Activated CD4-positive, alpha-beta T cell treated with anti-CD3 and anti-CD28 coated beads, Interleukin-2, Interleukin-6, amounts not matched to agents 100 ng/mL and 50 ng/mL, durations not matched to agents 16 hours and 8 hours (primary cell): ENCODE measurements around the gene NYAP2.

Experiments used
- DNase-seq: peaks from one replicate; pipeline ENCODE4 v3.0.0-alpha.2; 2020

The NYAP2 gene

DNA sequence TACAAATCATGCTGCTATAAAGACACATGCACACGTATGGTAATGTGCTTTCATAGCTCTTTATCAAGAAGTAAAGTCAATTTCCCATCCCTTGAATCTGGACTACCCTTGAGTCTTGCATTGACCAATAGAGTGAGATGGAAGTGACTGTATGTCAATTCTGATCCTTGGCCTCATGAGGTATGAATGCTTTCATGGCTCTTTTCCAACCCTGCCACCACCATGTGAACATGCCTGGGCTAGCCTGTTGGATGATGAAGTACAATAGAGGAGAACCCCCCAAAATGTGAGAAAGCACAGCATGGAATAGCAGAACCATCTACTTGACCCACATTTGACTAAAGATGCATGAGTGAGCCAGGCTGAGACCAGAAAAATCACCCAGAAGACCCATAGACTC lies 237.0 kb downstream of the NYAP2 start:
- no peak for DNase-seq

DNA sequence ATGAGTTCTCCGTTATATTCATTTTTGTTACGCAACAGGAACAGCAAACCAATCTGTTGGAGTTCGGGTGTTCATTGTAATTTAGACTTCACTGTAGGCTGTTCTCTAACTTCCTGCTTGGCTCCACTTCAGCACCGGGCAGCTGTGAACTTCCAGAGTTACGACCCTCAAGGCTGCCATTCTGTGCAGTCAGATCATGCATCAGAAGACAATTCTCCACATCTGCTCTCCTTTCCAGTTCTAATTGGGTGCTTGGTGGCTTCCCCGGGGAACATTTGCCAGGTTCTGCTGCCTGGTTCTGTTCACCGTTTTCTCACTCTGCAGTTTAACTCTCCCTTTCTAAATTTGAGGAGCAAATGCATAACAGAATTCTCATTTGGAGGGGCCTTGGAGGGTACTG lies 237.7 kb downstream of the NYAP2 start:
- DNase-seq: no peak

DNA sequence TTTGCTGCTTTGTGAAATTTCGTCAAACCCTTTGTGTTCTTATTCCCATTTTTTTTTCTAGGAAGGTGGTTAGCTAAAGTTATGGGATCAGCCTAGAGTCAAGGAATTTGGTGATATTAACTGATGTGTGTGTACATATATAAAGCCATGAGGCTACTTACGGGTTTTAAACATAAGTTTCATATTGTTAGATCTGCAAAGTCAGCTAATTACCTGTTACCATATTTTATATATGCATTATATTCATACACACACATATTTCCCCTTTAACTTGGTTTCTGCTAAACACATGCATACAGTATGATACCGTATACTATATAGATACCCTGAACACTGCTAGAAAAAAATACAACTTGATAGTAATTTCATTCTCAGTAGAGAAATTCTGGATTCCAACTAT lies 241.0 kb downstream of the NYAP2 start:
- DNase-seq: no peak

DNA sequence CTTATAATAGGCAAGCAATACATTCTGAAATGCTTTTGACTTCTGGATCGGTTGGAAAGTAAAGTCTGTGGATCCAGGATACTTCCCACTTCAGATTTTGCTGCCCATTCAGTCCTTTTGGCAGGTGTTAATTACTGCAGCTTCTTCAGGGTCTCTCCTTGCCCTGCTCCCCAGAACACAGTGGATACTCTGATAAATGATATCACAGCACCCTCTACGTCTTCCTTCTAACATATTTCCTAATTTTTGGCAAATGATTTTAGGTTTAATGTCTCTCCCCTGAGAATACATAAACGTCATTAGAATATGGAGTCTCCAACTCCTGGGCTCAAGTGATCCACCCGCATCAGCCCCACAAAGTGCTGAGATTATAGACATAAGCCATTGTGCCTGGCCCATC lies 249.8 kb downstream of the NYAP2 start:
- DNase-seq: no peak

DNA sequence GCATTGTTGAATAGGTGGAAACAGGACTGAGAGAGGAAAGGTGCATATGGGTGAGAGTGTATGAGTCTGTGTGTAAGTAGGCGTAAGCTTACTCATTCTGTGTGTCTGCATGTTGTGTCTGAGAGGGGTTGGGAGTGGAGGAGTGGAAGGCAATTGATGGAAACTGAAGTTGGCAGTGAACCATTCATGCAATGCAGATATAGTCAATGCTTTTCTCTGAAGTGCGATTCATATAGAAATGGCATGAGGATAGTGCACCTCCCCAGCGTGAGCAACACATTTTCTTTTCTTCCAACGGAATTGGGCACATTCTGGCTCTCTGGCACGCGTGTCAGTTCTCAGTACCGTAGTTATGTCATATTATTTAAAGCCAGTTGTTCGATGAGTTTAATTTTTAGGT lies 250.5 kb downstream of the NYAP2 start:
- DNase-seq: no peak

DNA sequence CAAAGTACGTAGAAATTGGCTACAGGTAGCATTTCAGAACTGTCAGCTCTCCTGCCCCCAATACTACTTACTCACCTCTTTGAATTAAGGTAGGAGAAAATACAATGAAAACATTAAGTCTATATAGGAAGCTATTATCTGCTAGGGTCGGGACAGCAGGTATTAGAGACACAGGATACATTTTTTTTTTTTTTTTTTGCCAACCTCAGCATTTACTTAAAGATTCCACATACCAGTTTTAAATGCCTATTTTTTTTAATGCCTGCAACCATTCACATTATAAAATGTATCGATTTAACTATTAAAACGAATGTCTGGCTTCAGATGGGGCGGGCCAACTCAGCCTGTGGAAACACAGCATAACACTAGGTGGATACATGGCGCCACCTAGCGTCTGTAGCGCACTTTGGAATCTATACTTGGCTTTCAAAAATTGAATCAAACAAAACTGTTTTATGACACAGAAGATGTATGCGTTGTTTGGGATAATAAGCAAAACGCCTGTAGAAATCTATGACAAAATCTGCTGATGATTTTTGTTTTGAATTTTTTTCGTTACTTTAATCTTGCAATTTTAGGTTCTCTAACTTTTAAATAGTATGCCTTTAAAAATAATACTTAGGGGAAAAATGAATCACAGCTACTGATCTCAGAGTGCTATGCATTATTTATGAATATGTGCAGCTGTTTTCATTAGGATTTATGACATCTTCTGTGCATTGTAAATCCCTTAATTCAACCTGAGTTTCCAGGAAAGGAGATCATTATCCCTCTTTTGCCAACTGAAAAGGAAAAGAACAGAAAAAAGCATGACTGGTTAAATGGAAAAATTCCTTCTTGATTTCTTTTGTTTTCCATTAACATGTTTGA lies 261.0 kb downstream of the NYAP2 start:
- peak; percentile 74 for DNase-seq

DNA sequence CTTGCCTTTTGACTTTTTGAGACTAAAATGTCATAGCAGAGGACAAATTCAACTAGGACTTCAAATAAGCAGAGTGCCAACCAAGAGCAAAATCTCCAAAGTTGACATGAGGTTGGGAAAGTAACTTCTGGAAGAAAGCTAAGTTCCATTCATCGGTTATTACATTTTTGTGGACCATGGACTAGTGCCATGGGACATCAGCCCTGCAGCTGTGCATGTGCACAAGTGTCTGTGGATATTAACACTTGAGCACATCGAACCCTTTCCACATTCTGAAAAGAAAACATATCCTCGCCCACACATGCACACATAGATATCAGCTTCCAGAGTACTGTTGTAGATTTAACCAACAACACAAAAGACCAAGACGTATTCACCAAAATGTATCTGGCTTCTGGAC lies 262.6 kb downstream of the NYAP2 start:
- no peak for DNase-seq

DNA sequence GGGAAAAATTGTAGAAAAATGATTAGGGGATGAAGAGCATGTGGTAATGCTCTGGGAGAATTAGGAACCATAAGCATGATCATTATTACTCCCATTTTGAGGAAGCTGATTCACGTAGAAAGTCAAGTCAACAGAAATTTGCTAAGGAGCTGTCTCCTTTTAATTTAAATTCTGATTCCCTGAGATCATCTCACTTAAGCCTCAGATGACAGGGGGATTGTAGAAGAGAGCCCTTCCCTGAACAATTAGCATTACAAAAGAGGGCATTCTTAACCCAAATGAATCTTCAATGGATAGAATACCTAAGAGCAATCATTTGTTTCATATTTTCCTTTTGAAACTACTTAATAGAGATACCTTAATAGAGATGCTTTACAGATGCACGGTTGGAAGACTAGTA lies 267.9 kb downstream of the NYAP2 start:
- no peak for DNase-seq

DNA sequence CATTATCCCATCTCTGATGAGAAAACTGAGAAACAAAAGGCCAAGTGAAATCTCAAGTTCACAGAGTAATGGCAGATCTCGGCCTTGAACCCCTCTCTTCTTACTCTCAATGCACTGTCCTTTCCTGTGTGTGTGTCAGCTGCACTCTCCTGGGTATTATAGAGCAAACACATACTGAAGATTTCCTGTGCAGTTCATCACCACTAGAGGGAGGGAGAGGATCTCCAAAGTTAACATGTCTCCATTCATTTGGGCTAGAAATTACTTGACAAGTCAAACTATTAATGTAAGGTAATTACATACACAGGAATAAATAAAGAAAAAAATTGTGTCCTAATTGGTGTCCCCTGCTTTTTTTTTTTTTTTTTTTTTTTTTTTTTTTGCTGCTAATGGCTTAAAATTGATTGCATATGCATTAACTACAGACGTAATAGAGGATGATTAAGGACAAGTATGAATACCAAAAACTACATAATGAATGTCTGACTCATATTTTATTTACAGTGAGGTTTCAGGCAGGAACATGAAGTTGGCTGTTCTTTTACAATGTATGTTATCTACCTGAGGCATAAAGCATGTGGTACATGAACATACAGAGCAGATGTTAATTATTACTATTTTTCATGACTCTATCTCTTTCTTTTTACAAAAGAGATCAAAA lies 269.2 kb downstream of the NYAP2 start:
- peak; percentile 55 for DNase-seq

DNA sequence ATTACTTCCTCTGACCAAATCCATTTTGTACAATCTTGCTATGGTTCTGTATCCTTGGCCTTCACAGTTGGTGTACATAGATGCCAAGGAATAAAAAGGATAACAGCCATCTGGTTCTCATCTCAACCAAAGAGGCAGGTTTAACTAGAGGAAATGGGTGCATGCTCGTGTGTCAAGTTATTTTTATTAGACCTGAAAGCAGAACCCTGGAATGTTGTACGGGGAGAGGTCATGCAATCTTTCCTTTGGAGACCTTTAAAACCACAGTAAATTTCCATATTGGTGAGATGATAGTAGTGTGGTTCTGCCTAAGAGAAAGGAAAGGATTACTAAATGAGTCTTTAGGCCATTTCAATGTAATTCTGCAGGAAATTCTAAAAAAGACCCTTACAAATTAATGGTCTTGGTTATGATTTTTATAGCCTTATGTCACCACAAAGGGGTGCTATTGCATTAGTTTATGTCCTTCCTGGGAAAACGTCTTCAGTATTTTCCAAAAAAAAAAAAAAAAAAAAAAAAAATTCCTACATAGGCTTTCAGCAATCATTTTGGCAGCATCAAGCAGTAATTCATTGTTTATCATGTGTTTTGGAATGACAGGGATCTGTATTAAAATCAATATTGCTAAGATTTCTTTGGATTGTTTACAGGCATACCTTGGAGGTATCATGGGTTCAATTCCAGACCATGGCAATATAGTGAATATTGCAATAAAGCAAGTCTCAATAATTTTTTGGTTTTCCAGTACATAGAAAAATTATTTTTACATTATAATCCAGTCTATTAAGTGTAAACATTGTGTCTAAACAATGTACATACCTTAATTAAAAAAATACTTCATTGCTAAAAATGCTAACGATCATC lies 270.8 kb downstream of the NYAP2 start:
- DNase-seq: no peak

DNA sequence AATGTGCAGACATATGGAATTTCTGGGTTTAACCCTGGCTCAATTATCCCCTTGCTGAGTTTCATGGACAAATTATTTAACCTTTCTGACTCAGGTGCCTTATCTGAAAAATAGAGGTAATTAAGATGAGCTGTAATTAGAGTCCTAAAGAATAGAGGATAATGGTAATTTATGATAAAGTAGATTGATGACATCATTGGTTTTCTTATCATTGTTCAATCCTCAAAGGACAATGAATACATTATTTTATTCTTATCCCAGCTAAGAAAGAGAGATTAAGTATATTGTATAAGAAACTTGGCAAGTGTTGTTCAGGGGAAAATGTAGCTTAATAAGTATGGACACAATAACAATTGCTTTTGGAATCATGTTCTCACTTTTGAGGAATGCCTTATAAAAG lies 279.3 kb downstream of the NYAP2 start:
- DNase-seq: no peak

DNA sequence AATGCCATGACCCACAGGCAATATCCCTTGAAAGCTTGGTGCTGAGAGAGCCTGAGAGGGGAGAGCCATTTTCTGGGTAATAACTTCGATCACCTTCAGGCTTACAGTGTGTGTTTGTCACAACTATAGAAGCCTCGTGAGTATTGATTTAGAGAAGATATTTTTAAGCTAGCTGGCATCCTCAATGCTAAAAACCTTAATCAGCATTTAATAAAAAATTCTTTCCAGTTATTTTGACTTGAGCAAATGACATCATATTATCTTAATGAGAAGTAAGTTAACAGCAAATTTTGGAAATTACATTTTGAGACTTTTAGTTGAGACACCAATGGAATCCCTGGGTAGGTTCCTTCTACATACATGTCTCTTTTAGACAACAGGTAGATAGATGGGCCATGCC lies 283.7 kb downstream of the NYAP2 start:
- DNase-seq: no peak

DNA sequence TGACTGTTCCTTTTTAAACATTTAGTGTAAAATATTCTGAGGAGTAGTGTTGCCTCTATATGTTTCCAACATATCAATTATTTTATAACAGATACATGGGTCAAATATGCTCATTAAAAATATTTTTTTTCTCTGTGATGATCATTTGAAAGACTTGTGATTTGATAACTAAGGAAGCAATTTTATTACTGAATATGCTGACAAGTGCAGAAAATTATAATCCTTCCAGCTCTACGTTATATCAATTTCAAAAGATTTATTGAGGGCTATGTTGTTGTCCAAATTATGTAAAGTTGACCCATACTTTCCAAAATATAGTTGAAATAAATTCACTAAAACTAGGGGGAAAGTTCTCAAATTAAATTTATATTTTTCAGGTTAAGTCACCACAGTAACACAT lies 290.6 kb downstream of the NYAP2 start:
- DNase-seq: no peak

DNA sequence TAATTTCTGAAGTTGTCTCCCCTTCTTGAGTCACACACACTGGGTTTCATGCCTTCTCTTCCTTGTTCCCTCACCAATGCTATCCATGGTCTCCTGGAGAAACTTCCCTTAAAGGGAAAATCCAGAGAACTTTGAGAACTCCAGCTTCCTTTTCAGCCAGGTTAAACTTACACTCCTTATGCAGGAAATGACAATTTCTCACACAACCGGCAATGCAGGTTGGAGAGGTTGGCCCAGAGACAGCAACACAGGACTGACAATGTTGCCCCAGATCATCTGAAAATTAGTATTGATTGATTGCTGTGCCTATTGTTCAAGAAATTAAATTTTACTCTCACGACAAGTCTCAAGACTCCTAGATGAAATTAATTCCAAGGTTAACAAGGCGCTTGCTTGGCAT lies 292.2 kb downstream of the NYAP2 start:
- no peak for DNase-seq

DNA sequence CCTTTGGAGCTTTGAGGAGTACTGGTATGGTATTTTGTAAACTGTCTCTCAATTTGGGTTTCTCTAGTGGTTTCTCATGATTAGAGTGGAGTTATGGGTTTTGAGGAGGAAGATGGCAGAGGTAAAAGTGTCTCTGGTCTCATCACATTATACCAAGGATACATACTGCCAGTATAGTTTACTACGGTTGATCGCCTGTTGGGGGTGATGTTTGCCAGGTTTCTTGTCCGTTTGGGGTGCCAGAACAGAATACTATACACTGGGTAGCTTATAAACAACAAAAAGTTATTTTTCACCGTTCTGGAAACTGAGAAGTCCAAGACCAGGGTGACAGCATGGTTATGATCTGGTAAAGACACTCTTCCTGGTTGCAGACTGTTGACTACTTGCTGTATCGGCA lies 293.7 kb downstream of the NYAP2 start:
- no peak for DNase-seq

DNA sequence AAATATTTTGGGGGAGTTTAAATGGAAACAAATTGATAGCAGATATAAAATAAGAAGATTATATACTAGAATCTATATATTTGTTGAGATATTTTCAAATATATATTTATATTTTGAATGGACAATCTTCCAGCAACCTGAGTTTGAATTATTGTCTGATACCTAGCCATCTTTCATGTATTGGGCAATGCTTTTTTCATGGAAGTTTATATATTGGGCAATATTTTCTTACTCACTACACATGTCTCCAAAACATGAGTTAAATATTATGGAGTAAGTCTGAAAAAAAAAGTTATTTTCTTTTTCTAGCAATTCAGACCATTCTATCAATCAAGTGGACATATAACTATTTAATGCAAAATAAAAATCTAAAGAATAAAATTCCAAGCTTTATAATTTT lies 295.2 kb downstream of the NYAP2 start:
- DNase-seq: no peak

DNA sequence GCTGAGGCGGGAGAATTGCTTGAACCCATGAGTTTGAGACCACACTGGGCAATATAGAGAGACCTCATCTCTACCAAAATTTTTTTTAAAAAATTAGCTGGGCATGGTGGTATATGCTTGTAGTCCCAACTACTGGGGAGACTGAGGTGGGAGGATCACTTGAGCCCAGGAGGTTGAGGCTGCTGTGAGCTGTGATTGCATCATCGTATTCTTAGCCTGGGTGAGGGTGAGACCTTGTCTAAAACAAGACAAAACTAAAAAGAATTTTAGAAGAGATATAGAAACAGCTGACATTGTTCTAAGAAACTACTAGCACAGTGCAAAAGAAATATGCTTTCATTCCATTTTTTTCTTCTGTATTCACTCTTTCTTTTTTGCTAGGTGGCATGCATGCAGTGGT lies 298.4 kb downstream of the NYAP2 start:
- no peak for DNase-seq
